WTC11 (cell line): ENCODE measurements around the gene ZNF276.
"Not testable (repeated sequence)": the region's sequence is repeated elsewhere in the genome, so short reads cannot be mapped to it uniquely, and the experiment has no call there.

Source experiments
- ZNF138 ChIP-seq: sonication (generic); formaldehyde crosslinking; conservative IDR thresholded peaks from 2 replicates; pipeline ENCODE4 v1.8.1; 2022; ENCODE audit warnings: mild to moderate bottlenecking, moderate library complexity, missing genetic modification reagents
- TF ChIP-seq, protein P1 (sequence below): sonication (generic); formaldehyde crosslinking; IDR thresholded peaks from 2 replicates; pipeline ENCODE4 v1.8.1; 2022; ENCODE audit warnings: missing genetic modification reagents, borderline replicate concordance
- TF ChIP-seq, protein P2 (sequence below): fragments of 200-600 bp; IDR thresholded peaks from 2 replicates; pipeline ENCODE4 v1.8.0; 2022; ENCODE audit warnings: antibody characterized with exemption
- TF ChIP-seq, protein P3 (sequence below): sonication (generic); formaldehyde crosslinking; IDR thresholded peaks from 2 replicates; pipeline ENCODE4 v1.8.0; 2022; ENCODE audit warnings: mild to moderate bottlenecking, missing genetic modification reagents

DNA sequence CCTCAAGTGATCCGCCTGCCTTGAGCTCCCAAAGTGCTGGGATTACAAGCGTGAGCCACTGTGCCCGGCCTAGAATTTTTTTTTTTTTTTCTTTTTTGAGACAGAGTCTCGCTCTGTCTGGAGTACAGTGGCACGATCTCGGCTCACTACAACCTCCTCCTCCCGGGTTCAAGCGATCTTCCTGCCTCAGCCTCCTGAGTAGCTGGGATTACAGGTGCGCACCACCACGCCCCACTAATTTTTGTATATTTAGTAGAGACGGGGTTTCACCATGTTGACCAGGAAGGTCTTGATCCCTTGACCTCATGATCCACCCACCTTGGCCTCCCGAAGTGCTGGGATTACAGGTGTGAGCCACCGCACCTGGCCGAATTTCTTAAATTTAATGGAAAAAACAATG, 22.6 kb upstream of the ZNF276 start:
- TF ChIP-seq, protein P1, sequence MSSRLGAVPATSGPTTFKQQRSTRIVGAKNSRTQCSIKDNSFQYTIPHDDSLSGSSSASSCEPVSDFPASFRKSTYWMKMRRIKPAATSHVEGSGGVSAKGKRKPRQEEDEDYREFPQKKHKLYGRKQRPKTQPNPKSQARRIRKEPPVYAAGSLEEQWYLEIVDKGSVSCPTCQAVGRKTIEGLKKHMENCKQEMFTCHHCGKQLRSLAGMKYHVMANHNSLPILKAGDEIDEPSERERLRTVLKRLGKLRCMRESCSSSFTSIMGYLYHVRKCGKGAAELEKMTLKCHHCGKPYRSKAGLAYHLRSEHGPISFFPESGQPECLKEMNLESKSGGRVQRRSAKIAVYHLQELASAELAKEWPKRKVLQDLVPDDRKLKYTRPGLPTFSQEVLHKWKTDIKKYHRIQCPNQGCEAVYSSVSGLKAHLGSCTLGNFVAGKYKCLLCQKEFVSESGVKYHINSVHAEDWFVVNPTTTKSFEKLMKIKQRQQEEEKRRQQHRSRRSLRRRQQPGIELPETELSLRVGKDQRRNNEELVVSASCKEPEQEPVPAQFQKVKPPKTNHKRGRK, result not testable (repeated sequence)
- TF ChIP-seq, protein P2, sequence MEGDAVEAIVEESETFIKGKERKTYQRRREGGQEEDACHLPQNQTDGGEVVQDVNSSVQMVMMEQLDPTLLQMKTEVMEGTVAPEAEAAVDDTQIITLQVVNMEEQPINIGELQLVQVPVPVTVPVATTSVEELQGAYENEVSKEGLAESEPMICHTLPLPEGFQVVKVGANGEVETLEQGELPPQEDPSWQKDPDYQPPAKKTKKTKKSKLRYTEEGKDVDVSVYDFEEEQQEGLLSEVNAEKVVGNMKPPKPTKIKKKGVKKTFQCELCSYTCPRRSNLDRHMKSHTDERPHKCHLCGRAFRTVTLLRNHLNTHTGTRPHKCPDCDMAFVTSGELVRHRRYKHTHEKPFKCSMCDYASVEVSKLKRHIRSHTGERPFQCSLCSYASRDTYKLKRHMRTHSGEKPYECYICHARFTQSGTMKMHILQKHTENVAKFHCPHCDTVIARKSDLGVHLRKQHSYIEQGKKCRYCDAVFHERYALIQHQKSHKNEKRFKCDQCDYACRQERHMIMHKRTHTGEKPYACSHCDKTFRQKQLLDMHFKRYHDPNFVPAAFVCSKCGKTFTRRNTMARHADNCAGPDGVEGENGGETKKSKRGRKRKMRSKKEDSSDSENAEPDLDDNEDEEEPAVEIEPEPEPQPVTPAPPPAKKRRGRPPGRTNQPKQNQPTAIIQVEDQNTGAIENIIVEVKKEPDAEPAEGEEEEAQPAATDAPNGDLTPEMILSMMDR, result not testable (repeated sequence)
- not testable (repeated sequence) for TF ChIP-seq ZNF138 (CRISPR knock-in tag)
- TF ChIP-seq, protein P3, sequence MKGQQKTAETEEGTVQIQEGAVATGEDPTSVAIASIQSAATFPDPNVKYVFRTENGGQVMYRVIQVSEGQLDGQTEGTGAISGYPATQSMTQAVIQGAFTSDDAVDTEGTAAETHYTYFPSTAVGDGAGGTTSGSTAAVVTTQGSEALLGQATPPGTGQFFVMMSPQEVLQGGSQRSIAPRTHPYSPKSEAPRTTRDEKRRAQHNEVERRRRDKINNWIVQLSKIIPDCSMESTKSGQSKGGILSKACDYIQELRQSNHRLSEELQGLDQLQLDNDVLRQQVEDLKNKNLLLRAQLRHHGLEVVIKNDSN (CRISPR knock-in tag), result not testable (repeated sequence)
